Measurements from ENCODE around the gene EXOC3L2. TPM values are rescaled to one million over a fixed set of nuclear protein-coding genes. Genes with fewer than 3 reads are reported as not detected.

EXOC3L2 gene
- total RNA-seq, 1 donor = not detected

DNA sequence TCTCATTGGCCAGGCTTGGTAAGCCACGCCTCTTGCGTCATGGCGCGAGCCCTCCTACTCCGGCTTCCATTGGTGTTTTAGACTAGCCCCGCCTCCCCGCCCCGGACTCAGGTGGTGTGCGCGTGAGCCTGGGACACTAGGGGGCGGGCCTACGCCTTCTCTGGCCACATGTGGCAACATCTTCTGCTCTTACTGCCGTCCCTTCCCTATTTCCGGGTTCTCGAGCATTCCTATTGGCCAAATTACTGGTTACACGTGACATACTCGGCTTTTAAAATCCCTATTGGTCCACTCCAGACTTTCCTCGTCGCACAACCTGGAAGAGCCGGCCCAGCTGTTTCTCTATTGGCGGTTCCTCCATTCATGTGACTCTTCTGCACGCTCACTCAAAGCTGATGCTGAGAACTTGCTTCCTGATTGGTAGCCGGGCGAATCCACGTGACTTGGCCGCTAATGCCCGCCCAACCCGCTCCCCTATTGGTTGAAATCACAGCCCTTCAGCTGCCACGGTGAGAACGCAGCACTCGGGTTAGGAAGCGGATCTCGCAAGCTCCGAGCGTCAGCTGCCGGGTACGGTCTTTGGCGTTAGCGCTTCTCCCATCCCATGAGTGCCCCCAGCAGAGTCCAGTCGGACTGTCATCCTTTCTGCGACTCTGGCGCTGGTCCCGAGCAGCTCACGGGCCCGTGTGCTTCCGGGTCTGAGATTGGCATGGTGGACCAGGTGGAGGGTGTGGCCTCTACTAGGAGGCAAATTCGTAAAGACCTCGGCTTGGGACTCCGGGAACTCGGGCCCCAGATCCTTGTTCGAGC, 66.7 kb downstream of the EXOC3L2 start, which contains the start of gene BLOC1S3:
BLOC1S3 (plus strand) TSS at position 523 of the 810 bp plus-strand sequence. CDS start 513 bp downstream, outside the sequence.
- Histone ChIP-seq H3K4me2 (ENCODE audit: insufficient read depth, low read length) (peak within 1 kb of the TSS; percentile 97), H3K79me2 (ENCODE audit: insufficient read depth, low read length) (peaks cover 31% of the 10 kb centered on the region), H3K4me1 (ENCODE audit: insufficient read depth, low read length) (peaks cover 30% of the 10 kb centered on the region), H2AFZ (ENCODE audit: low read length) (peak within 1 kb of the TSS; percentile 73), H3K27ac (ENCODE audit: low read depth, low read length) (peak within 1 kb of the TSS; percentile 99), H3K27me3 (ENCODE audit: insufficient read depth, low read length) (no peaks in the 10 kb centered on the region), H3K9me3 (ENCODE audit: low read depth, low read length) (no peaks in the 10 kb centered on the region), H3K36me3 (ENCODE audit: insufficient read depth, low read length) (peaks cover 9% of the 10 kb centered on the region), H3K4me3 (ENCODE audit: insufficient read depth, low read length) (peak within 1 kb of the TSS; percentile 89), H4K20me1 (ENCODE audit: insufficient read depth, low read length) (peaks cover 7% of the 10 kb centered on the region)
- DNase-seq (ENCODE audit: insufficient read length, low spot score, missing footprints) = peak; percentile 100
- TF ChIP-seq, protein P1, sequence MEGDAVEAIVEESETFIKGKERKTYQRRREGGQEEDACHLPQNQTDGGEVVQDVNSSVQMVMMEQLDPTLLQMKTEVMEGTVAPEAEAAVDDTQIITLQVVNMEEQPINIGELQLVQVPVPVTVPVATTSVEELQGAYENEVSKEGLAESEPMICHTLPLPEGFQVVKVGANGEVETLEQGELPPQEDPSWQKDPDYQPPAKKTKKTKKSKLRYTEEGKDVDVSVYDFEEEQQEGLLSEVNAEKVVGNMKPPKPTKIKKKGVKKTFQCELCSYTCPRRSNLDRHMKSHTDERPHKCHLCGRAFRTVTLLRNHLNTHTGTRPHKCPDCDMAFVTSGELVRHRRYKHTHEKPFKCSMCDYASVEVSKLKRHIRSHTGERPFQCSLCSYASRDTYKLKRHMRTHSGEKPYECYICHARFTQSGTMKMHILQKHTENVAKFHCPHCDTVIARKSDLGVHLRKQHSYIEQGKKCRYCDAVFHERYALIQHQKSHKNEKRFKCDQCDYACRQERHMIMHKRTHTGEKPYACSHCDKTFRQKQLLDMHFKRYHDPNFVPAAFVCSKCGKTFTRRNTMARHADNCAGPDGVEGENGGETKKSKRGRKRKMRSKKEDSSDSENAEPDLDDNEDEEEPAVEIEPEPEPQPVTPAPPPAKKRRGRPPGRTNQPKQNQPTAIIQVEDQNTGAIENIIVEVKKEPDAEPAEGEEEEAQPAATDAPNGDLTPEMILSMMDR (IDR thresholded peaks at IDR 0.05; ENCODE audit: extremely low read depth, low read depth, low read length) = no peak

DNA sequence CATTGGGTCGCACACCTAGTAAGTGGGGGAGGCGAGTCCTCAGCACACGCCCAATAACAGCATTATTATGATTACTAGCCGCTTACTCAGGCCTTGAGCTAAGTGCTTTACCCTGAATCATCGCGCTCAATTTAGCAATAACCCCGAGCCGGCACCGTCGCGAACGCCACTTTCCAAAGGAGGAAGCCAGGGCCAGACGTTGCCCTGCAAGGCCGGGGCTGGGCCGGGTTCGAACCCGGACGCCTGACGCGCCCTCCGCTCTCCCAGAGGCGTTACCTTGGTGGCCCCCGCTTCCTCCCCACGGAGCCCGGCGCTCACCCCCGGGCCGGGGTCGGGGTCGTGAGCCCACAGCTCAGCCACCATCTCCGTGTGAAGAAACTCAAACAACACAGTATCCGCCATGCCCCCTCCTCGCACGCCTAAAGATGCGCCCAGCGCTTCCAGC, 67.4 kb downstream of the EXOC3L2 start, which contains the start of gene TRAPPC6A:
TRAPPC6A (minus strand) TSS at position 421 of the 445 bp plus-strand sequence; CDS start at position 402, 19 bp downstream.
- peak; percentile 94 for DNase-seq (ENCODE audit: insufficient read length, low spot score, missing footprints)
- H3K36me3 ChIP-seq (ENCODE audit: insufficient read depth, low read length) = peaks cover 9% of the 10 kb centered on the region
- H4K20me1 ChIP-seq (ENCODE audit: insufficient read depth, low read length) = peaks cover 7% of the 10 kb centered on the region
- TF ChIP-seq, protein P1 (IDR thresholded peaks at IDR 0.05; ENCODE audit: extremely low read depth, low read depth, low read length) = no peak
- H3K27ac ChIP-seq (ENCODE audit: low read depth, low read length) = peak within 1 kb of the TSS; percentile 99
- H3K9me3 ChIP-seq (ENCODE audit: low read depth, low read length) = no peaks in the 10 kb centered on the region
- peak within 1 kb of the TSS; percentile 97 for H3K4me2 ChIP-seq (ENCODE audit: insufficient read depth, low read length)
- peaks cover 32% of the 10 kb centered on the region for H3K4me1 ChIP-seq (ENCODE audit: insufficient read depth, low read length)
- peaks cover 31% of the 10 kb centered on the region for H3K79me2 ChIP-seq (ENCODE audit: insufficient read depth, low read length)
- peak within 1 kb of the TSS; percentile 73 for H2AFZ ChIP-seq (ENCODE audit: low read length)
- no peaks in the 10 kb centered on the region for H3K27me3 ChIP-seq (ENCODE audit: insufficient read depth, low read length)
- peak within 1 kb of the TSS; percentile 89 for H3K4me3 ChIP-seq (ENCODE audit: insufficient read depth, low read length)

DNA sequence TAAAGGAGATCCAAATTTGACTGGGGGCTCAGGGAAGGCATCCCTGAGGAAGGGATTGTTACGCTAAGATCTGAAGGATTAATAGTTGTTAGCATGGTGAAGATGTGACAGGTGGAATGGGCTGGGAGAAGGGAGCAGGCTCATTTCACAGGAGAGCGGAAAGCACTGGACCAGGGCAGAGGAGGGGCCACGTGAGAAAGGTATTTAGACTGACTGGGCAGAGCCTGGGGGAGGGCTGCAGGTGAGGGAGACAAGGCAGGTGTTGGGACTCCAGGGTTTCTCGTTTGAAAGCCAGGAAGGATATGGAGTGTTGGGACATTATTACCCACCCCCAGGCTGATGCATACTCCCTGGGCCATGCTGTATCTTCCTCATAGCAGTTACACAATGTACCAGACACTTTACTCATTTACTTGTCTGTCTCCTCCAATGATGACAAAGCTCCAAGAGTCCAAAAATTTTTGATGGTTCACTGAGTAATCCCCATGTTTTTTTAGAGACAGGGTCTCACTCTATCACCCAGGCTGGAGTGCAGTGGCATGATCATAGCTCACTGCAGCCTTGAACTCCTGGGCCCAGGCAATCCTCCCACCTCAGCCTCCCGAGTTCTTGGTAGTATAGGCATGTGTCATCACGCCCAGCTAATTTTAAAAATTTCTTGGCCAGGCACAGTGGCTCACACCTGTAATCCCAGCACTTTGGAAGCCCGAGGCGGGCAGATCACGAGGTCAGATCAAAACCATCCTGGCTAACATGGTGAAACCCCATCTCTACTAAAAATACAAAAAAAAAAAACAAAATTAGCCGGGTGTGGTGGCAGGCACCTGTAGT, 69.5 kb downstream of the EXOC3L2 start:
- no peaks in the 10 kb centered on the region for H3K9me3 ChIP-seq (ENCODE audit: low read depth, low read length)
- no peak overlapping the region for H2AFZ ChIP-seq (ENCODE audit: low read length)
- no peaks in the 10 kb centered on the region for H3K27me3 ChIP-seq (ENCODE audit: insufficient read depth, low read length)
- DNase-seq (ENCODE audit: insufficient read length, low spot score, missing footprints) = peak; percentile 58
- peaks cover 20% of the 10 kb centered on the region for H3K79me2 ChIP-seq (ENCODE audit: insufficient read depth, low read length)
- H3K27ac ChIP-seq (ENCODE audit: low read depth, low read length) = peak overlapping the region; percentile 68
- no peaks in the 10 kb centered on the region for H3K36me3 ChIP-seq (ENCODE audit: insufficient read depth, low read length)
- no peaks in the 10 kb centered on the region for H4K20me1 ChIP-seq (ENCODE audit: insufficient read depth, low read length)
- H3K4me1 ChIP-seq (ENCODE audit: insufficient read depth, low read length) = peaks cover 32% of the 10 kb centered on the region
- no peak overlapping the region for H3K4me2 ChIP-seq (ENCODE audit: insufficient read depth, low read length)
- H3K4me3 ChIP-seq (ENCODE audit: insufficient read depth, low read length) = no peak overlapping the region
- TF ChIP-seq, protein P1 (IDR thresholded peaks at IDR 0.05; ENCODE audit: extremely low read depth, low read depth, low read length) = no peak
